Measurements from ENCODE around the gene CACNG6.
"Not testable (repeated sequence)": the region's sequence is repeated elsewhere in the genome, so short reads cannot be mapped to it uniquely, and the experiment has no call there.

Gene CACNG6

DNA sequence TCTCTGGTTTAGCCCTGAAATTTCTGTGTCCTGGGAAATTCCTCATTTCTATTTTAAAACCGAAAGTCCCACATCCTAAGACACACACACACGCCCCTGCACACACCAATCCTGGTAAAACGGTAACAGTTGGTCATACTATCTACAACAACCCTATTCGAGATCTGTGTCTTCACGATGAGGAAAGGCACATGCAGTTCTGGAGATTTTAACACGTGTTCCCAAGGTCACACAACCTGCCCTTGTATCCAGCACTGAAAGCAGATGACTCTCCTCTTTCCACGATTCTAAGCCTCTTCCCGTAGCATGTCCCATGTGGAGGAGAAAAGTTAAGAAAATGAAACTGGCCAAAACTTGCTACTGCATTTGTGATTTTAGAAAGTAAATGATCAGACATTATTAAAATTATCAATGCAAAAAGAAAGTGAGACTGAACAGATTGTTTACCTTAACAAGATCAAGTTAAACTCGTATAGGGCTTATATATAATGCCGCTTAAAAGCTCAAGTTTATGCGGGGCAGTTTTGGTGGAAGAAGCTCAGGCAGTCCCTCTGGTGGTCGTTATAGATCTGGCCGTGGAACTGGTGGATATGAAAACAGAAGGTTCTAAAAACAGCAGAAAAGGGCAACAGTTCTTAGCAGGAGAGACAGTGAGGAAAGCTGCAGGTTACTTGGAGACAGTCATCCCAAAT lies 39.6 kb downstream of the CACNG6 start:
- H3K4me3 ChIP-seq (ENCODE audit: low read length): no peak overlapping the region
- no peak for DNase-seq (ENCODE audit: low read depth, low spot score)

DNA sequence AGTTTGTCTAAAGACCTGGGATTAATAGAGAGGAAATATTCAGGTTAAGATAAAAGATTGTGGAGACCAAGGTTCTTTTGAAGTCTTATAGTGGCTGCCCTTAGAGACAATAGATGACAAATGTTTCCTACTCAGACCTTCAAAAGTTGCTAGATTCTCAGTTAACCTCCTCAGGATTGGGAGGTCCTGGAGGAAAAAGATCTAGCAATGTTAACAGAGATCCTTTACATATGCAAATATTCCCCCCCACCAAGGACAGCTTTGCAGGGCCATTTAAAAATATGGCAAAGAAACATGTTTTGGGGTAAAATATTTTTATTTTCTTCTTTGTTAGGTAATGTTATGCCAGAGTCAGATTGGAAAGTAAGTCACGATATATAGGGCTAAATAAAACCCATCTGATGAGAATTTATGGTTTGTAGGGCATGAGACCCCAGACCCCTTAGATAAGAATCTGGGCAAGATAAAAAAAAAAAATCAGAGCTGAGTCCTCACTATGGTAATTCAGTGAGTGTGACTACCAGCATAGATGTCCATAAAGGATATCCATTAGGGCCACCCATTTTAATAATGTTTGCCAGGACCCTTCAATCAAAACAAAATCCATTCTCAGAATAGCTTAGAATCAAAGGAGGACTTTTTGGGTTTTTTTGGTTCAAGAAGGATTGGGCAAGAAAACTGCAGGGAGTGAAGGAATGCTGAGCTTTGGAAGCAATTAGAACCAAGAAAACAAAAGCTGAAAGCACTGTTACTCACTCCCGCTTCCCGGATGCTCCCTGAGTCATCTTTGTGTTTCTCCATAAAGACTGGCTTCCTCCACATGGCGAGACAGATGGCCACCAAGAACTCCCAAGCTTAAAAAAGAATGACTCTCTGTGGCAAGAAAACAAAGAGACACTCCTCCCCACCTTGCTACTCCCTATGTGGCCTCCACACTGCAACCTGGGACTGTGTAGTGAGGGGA lies 44.1 kb downstream of the CACNG6 start:
- no peak for DNase-seq (ENCODE audit: low read depth, low spot score)
- no peak overlapping the region for H3K4me3 ChIP-seq (ENCODE audit: low read length)

DNA sequence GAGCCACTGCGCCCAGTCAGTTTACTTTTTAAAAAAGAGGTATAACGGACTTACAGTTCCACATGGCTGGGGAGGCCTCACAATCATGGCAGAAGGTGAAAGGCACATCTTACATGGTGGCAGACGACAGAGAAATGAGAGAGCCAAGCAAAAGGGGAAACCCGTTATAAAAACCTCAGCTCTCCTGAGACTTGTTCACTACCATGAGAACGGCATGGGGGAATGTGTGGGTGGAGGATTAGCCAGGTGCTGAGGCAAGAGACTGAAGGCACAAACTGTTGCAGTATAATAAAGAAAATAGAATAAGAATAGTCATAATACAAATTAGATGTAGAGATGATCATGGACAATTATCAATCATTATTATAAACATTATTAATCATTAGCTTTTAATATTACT lies 45.1 kb downstream of the CACNG6 start:
- not testable (repeated sequence) for DNase-seq (ENCODE audit: low read depth, low spot score)

DNA sequence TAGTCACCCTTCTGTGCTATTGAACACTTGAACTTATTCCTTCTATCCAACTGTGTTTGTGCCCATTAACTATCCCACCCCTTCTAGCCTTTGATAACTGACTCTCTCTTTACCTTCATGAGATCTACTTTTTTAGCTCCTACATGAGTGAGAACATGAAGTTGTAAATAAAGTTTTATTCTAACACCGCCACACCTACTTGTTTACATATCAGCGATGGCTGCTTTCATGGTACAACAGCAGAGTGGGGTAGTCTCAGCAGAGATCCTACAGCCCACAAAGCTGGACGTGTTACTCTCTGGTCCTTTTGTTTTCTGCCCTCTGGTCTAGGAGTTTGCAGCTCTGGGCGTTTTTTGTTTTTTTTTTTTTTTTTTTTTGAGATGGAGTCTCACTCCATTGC lies 48.6 kb downstream of the CACNG6 start:
- H3K4me3 ChIP-seq (ENCODE audit: low read length): no peak overlapping the region
- DNase-seq (ENCODE audit: low read depth, low spot score): no peak

More for the DNA sequence above, 45.1 kb downstream of the CACNG6 start:
- not testable (repeated sequence) for H3K4me3 ChIP-seq (ENCODE audit: low read length)

DNA sequence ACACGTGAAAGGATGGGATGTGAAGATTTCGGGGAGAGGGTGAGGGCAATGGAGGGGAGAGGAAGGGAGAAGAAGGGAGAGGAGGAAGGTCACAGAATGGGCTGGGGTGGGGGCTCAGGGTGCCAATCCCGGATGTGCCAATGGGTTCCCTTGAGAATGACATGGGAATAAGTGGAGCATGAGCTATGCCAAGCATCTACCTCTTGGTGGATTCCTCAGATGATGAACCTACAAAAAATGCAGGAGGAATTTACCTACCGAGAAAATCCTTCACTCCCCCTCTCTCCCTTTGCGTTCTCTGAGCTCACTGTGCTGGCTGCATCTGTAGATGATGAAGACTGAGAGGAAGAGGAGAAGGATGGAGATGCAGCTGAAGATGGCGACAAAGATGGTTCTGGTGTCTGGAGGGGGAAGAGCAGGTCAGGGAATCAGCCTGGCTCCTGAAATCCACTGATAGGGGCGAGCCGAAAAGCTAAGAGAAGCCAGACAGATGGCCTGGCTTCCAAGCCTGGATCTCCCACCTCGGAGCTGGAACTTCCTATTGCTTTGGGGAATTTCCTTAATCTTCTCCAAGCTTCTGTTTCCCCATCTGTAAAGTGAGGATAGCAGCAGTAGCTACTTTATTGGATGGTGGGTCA lies 50.7 kb downstream of the CACNG6 start:
- H3K4me3 ChIP-seq (ENCODE audit: low read length): no peak overlapping the region
- no peak for DNase-seq (ENCODE audit: low read depth, low spot score)

DNA sequence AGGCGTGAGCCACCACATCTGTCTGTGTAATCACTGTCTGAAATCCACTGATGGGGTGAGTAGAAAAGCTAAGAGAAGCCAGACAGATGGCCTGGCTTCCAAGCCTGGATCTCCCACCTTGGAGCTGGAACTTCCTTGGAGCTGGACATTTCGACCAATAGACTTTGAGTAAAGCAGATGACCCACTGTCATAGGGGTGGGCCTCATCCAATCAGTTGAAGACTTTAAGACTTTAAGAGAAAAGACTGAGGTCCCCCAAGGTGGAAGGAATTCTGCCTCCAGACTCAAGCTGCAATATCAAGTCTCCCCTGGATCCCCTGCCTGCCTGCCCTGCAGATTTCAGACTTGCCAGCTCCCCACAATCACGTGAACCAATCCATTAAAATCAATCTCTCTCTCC lies 51.6 kb downstream of the CACNG6 start:
- DNase-seq (ENCODE audit: low read depth, low spot score): no peak

DNA sequence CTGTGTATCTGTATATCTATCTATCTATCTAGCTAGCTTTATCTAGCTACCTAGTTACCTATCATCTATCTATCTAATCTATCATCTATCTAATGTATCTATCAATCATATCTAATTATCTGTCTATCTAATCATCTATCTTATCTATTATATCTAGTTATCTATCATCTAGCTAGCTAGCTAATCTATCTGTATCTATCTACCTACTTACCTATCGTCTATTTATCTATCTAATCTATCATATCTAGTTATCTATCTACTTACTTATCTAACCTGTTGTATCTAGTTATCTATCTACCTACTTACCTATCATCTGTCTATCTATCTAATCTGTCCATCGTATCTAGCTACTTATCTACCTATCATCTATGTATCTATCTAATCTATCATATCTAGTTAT lies 54.3 kb downstream of the CACNG6 start:
- DNase-seq (ENCODE audit: low read depth, low spot score): no peak
- H3K4me3 ChIP-seq (ENCODE audit: low read length): no peak overlapping the region

More for the DNA sequence above, 51.6 kb downstream of the CACNG6 start:
- no peak overlapping the region for H3K4me3 ChIP-seq (ENCODE audit: low read length)

DNA sequence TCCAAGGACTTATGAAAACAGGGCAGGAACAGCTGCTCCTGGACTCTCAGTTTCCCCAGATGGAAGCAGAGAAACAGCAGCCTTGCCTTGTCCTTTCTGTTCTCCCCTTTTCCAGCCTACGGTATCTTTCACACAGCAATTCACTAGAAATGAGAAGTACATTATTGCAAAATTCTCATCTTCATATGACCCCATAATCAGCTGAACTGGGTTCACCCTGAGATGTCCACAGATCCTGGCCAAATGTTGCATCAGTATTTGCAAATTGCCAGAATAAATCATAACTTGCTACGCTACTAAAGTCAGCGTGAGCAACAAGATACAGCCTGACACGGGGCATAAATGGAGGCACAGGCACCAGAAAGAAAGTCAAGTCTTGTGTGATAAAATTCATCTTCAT lies 56.2 kb downstream of the CACNG6 start:
- no peak overlapping the region for H3K4me3 ChIP-seq (ENCODE audit: low read length)
- DNase-seq (ENCODE audit: low read depth, low spot score): no peak

Data from Jurkat, Clone E6-1 (cell line).